Medulla oblongata (tissue), 1 donor: ENCODE measurements around the gene VWDE.

ENCODE experiments used
- DNase-seq: peaks from one replicate; pipeline ENCODE4 v3.0.0-alpha.2; 2015; ENCODE audit errors: extremely low spot score

VWDE gene

DNA sequence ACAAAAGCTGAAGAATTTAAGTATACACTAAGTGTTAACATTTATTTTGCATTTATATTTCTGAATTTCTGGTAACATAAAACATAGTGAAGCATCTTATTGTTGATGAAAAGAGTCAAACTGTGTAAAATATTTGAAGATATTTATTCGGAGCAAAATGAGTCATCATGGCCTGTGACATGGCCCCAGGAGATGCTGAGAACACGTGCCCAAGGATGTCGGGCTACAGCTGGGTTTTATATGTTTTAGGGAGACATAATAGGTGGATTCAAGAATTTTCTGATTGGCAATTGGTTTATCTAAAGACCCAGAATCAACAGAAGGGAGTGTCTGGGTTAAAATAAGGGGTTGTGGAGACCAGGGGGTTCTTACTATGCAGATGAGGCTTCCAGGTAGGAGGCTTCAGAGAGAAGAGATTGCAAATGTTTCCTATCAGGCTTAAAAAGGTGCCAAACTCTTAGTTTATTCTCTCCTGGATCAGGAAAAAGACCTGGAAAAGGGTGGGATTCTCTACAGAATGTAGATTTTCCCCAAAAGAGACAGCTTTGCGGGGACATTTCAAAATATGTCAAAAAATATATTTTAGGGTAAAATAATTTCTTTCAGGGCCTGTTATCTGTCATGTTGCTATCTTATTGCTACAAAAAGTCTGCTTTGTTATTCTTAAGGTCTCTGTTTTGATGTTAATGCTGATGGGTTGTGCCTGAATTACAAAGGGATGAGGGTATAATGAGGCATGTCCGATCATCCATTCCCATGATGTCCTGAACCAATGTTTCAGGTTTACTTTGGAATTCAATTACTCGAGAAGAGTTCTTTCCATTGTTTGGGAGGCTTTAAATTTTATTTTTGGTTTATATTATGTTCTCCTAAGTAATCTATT is 74.5 kb downstream of the VWDE start:
- no peak for DNase-seq

DNA sequence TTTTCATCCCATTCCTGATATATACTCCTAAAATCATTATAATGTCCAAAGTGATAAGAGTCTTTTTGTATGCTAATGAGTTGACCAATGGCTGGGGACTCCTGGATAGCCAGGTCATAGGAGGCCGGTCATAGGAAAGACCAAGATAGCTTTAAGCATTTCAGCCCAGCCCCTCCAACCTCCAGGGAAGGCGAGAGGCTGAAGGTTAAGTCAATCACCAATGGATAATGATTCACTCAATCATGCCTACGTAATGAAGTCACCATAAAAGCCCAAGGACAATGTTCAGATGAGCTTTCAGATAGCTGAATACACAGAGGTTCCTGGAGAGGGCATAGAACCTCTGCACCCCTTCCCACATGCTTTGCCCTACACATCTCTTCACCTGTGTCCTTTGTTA is 75.7 kb downstream of the VWDE start:
- no peak for DNase-seq

DNA sequence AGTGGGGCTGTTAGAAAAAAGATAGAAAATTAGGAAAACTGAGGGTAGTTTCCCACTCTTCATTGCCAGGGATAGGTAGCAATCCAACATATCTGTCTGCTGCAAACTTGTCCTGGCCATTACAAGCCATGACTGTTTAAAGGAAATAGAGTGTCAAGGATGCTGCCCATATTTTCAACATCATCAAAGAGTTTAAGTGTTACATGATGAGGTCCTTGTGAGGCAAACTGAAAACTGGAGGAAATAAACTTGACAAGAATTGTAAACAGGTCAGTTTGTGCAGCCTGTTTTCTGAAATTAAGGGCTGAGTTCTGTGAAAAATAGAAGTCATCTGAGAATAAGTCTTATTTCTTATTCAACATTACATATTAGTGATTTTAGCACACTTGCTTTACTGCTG is 78.0 kb downstream of the VWDE start:
- DNase-seq = no peak

DNA sequence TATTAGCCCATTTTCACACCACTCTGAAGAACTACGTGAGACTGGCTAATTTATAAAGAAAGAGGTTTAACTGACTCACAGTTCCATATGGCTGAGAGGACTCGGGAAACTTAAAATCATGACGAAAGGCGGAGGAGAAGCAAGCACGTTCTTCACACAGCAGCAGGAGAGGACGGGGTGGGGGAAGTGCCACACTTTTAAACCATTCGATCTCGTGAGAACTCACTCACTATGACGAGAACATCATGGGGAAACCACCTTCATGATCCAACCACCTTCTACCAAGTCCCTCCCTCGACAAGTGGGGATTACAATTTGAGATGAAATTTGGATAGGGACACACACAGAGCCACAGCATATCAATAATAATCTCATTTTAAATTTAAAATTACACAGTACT is 80.2 kb downstream of the VWDE start:
- no peak for DNase-seq

DNA sequence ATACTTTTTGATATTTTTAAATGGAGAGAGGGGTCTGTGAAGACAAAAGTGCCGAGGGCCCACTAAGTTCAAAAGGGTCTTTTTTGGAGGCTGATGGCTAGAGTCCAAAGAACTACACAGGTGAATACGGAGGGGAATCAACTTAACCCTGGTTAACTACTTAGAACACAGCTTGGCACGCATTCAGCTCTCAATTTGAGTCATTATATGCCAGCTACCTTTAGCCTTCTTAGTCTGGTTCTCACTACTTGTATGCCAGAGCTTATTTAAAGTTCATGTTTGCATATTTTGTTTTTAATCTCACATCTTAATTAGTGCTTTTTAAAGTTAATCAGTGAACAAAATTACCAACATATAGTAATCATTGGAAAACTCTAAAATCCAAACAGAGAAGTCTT is 80.8 kb downstream of the VWDE start:
- DNase-seq = no peak

DNA sequence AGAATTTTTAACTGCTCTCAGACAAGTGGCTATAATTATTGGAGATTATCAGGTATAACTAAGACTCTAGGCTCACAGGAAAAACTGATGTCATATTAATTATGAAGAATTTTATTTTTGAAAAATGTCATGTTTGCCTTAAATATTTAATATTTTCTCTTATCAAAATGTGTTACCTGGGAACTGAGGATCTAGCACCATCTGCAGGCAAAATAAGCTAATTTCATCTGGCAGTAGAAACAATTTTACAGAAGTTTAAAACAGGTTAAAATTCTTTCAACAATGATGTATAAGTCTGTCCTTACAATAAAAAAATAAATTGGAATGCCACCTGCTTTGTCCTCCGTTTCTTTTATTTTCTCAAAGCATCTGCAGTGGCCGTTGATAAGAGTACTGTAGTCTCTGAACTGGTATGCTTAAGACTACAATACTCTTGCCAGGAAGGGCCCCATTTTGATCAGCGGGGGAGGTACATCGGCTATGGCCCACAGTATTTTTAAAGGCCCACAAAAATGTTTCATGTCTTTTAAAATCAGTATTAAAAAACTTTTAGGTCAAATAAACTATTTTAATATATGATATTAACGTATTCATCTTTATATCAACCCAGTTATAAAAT is 81.3 kb downstream of the VWDE start:
- peak; percentile 24 for DNase-seq

DNA sequence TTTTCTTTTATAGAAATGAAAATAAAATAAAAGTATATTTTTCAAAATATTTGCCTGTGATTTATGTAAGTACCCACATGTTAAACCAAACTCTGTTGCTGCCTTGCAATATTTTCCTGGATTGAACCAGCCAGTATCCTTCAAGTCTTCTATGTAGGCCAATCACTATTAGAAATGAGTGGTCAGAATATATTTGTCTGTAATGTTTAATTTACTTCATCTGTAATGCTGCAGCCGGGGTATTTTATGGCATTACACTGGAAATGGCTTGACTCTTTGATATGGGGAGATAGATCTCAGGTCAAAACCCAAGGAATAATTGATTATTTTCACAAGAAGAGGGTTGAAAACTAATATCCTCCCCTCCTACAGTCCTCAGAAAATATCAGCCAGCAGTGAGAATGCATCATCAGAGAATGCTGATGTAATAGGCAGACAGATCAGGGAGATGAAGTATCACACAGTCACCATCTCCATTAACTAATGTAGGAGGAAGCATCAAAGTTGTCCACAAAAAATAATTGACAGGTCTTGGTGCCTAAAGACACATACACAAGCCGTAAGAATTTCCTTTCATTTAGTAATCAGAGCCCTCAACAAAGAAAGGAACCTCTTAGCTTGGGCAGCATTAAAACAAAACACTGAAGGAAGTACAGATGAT is 82.5 kb downstream of the VWDE start:
- no peak for DNase-seq

DNA sequence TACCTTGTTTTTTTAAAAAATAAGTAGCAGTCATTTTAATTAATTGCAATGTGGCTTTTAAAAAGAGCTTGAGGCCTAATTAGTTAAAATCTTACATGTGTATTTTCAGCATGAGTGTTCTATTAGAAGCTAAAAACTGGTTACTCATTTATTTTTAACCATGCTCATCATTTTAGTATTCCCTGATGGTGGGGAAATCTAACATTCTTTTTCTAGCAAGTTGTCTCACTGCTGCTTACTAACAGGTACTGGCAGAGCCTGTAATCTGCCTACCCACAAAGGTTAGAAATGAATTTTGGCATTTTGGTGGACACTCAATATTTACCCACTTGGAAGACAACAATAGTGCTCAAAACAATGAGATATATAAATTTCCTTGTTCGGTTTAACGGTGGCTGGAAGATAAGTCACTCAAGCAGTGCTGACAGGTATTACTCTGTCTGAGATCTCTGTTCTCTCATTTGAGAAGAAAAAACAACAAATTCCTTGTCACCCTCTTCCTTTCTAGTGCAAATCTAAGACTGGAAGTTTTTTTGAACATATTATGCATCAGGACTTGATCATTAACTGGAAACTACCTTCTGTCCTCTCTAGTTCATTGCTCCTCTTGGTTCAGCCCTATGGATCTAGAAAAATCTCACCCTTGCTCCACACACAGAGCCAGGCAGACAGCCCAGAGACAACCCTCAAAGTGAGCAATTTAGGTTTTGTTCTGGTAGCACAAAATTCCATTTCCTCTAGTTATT is 83.3 kb downstream of the VWDE start:
- DNase-seq = no peak

DNA sequence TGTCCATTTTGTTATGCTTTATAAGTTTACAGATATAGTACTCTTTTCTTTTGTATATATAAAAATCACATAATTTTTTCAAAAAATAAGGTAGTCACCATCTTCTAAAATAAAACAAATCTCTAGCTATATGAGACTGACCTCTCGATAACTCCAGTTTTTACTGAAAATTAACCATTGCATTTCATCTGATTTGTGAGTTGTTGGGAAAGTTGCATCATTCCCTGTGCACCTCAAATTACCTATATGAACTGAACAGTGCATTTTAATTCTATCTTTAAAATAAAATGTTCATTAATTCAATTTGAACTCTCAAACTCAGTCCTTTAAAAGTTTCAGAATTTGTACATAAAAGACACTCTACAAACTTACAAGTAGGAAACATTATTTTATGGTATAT is 86.0 kb downstream of the VWDE start:
- DNase-seq = no peak

DNA sequence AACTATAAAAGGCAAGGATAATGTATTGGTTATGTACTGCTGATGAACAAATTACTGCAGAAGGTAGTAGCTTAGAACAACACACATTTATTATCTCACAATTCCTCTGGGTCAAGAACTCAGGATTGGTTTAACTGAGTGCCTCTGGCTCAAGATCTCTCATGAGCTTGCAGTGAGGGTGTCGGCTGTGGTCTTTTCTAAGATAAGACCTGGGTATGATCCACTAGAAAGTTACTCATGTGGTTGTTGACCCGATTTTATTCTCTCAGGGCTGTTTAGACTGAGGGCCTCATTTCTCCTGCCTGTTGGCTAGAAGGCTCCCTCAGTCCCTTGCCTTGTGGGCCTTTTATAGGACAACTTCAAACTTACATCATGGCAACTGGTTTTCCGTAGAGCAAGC is 86.7 kb downstream of the VWDE start:
- no peak for DNase-seq

DNA sequence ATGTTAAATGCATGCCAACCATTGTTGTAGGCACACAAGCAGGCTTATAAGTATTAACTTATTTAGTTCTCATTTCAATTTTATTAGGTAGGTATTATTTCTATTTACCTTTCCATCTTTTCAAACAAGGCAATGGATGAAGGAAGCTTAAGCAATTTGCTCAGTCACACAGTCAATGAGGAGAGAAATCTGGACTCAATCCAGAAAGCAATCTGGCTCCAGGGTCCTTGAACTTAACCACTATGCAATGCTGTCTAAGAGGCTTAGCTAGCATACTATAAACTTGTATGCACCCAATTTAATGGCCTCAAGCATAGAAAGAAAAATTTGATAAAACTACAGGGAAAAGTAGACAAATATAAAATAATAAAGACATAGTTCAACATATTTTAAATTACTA is 88.6 kb downstream of the VWDE start:
- no peak for DNase-seq

DNA sequence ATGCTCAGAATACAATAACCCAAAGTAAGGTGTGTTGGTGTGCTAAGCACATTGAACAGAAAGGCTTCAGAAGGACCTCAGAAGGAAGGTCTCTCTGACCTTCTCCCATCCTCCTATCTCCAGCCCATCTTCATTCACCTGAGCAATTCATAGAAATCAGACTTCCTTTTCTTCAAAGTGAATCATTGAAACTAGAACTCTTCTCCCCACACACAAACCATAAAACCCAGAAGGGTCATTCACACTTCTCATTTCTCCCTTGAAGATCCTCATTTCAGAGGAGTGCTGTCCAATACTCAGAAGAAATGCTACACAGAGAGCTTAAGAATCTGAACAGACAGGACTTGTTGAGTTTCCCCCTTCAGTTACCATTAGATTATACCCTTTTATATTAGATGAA is 89.5 kb downstream of the VWDE start:
- no peak for DNase-seq

DNA sequence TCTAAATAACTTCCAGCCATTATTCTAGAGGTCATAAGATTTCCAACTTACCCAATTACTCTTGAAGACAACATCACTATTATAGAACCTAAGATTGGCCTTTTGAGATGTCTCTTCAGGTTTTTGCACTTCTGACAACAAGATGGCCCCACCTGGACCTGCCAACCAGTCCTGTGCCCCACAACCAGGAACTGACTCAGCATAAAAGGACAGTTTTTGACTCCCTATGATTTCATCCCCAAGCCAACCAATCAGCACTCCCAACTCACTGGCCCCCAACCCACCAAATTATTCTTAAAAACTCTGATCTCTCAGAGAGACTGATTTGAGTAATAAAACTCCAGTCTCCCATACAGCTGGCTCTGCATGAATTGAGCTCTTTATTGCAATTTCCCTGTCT is 98.2 kb downstream of the VWDE start:
- no peak for DNase-seq

DNA sequence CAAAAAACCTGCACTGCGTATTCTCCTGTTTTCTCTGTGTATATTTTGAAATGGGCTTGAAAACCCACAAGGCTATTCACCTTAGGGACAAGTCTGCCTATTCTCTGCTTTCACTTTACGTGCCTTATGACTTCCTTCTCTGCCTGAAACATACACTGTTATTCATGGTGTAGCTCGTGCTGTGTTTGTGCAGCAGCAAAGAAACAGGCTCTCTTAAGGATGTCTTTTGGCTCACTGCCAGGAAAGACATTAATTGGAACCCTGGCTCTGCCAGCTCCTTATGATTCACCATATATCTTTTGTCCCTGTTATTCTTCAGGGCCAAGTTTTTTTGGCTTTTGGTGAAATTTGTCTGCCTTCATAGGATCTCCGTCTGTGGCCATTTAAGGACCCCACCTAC is 100.2 kb downstream of the VWDE start:
- no peak for DNase-seq

DNA sequence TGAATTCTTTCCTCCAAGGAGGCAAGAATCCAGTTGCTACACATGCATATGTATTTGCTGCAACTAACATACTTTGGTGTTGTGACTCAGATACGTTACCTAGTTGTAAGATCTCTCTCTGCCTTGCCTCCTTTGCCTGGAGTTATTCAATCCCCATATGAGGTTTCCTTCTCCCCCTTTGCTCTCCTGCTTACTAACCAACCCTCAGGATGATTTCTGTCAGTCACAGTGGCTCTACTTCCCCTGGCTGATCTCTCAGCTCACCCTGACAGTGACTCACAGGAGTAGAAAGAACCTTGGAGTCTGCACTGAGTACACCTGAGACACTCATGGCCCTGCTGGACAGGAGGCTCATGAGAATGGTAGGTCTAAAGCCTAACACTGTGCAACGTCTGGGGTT is 100.6 kb downstream of the VWDE start:
- DNase-seq = no peak

DNA sequence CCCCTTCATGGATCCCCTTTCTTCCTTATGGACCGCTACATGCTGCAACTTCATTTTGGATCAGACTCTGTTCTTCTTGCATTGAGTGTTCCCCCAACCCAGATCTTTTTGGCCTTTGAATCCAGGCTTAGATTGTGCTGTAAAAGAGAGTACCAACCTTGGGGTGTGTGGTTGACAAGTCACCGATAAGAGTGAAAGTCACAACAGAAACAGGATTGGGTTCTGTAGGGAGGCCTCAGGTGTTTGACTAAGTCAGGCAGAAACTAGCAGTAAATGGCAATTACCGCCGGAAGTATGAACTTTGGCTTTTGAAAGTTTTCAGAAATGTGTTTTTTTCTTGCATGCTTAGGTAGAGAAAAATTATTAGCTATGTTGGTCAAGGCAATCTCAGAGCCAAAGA is 103.2 kb downstream of the VWDE start:
- DNase-seq = no peak

DNA sequence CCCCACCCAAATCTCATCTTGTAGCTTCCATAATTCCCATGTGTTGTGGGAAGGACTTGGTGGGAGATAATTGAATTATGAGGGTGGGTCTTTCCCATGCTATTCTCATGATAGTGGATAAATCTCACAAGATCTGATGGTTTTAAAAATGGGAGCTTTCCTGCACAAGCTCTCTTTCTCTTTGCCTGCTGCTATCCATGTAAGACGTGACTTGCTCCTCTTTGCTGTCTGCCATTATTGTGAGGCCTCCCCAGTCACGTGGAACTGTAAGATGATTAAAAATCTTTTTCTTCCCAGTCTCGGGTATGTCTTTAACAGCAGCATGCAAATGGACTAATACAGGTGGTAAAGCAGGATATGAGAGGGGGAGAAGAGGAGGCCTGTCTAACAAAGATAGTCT is 104.3 kb downstream of the VWDE start:
- no peak for DNase-seq

DNA sequence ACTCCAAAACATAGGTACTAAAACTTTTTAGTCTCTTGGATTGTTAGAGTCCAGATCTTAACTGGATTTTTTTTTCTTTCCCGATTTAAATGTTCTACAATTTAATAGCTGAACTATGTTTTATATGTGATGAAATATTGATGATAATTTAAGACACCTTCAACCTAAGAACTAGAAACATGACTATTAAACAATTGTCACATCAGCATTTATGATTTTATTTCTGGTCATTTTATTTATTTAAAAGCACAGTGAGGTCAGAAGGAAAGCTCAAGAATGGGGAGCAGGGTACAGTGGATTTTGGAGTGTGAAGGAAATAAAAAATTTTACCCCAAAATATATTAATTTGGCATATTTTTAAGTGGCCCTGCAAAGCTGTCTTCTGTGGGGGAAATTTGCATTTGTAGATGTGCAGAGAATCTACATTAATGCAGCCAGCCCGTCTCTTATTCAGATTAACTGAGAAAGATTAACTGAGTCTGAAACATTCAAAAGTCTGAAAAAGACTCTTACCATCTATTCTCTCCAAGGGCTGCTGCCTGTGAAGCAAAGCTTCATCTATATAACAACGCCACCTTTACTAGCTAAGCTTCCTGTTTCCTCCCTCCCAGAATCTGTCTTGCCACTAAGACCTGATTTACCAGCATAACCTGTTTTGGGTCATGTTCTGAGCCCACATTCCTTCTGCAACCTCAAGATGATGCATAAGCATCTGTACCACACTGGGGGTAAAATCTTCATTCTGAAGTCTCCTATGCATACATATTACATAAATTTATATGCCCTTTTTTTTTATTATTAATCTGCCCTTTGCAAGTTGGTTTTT is 106.2 kb downstream of the VWDE start:
- no peak for DNase-seq

DNA sequence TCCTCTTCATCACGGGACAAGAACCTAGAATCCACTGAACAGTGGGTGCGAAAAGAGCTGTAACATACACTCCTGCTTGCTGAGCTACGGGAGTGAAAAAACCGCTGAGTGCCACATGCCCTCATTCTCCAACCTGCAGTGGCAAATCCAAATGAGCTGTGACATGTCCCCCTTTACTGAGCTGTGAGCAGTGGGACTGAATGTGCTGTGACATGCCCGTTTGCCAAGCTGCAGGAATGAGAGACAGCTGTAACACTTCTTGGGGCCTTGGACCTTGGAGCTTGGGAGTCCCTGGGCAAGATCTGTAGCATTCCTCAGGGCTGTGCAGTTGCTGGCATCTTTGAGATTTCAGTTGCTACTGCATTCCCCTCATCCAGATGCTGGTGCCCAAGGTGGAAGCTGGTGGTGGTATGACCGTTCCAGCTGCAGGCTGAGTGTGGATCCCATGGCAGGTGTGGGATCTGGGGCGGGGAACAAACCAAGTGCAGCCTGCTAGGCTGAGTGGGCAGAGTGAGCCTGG is 107.6 kb downstream of the VWDE start:
- no peak for DNase-seq

DNA sequence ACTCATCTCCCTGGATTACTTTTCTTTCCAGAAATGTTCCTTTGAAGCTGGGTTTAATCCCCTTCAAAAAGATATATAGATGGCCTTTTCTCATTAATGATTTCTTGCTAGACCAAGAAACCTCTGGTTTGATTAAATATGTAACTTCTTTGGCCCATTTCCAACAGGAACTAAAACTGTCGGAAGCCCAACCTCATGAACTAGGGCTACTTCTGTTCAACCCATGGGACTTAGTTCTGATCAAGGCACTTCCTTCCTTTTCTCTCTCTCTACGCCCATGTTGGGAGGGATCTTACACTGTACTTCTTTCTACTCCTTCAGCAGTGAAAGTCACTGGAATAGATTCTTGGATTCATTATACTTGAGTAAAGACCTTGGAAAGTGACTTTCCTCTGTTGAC is 109.0 kb downstream of the VWDE start:
- DNase-seq = no peak

DNA sequence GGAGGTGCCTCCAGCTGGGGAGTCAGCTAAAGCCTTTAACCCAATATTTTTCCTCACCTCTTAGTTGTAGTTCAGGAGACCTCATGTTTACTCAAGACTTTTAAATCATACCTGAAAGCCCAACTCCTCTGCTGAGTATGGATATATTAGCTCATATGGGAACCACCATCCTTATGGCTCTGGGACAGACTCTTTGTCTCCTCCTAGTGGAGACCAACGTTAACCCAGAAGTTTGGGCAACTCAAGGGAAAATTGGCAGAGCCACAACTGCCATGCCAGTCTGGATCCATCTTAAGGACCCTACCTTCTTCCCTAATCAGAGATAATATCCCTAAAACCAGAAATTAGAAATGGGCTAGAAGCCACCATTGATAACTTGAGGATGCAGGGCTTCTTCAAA is 111.8 kb downstream of the VWDE start:
- DNase-seq = no peak
